ENCODE measurements around the gene COTL1.
A peak's percentile ranks its signal among the peaks of the same experiment; 100 is the strongest.

COTL1 gene

GRCh38 chr16:84654238-84654637, 36.4 kb upstream of the COTL1 start:
- H3K4me1 ChIP-seq (ENCODE audit: control insufficient read depth, insufficient read depth, low read length) = peaks cover 3% of the 10 kb centered on the region
- no peaks in the 10 kb centered on the region for H3K27me3 ChIP-seq (ENCODE audit: control insufficient read depth, insufficient read depth, low read length)
- no peak overlapping the region for H3K9ac ChIP-seq (ENCODE audit: low read length)
- H3K36me3 ChIP-seq (ENCODE audit: control insufficient read depth, insufficient read depth, low read length) = peaks cover 24% of the 10 kb centered on the region
- no peak overlapping the region for H3K4me3 ChIP-seq (ENCODE audit: low read length)
- H3K27ac ChIP-seq (ENCODE audit: low read depth, low read length) = no peak overlapping the region

- no peak overlapping the region for H3K27ac ChIP-seq (ENCODE audit: low read depth, low read length)
- peaks cover 13% of the 10 kb centered on the region for H3K36me3 ChIP-seq (ENCODE audit: control insufficient read depth, insufficient read depth, low read length)
- no peaks in the 10 kb centered on the region for H3K27me3 ChIP-seq (ENCODE audit: control insufficient read depth, insufficient read depth, low read length)
- peaks cover 4% of the 10 kb centered on the region for H3K4me1 ChIP-seq (ENCODE audit: control insufficient read depth, insufficient read depth, low read length)
- H3K9ac ChIP-seq (ENCODE audit: low read length) = no peak overlapping the region
- no peak overlapping the region for H3K4me3 ChIP-seq (ENCODE audit: low read length)
Measured at GRCh38 chr16:84652566-84652965, 34.7 kb upstream of the COTL1 start.

DNA sequence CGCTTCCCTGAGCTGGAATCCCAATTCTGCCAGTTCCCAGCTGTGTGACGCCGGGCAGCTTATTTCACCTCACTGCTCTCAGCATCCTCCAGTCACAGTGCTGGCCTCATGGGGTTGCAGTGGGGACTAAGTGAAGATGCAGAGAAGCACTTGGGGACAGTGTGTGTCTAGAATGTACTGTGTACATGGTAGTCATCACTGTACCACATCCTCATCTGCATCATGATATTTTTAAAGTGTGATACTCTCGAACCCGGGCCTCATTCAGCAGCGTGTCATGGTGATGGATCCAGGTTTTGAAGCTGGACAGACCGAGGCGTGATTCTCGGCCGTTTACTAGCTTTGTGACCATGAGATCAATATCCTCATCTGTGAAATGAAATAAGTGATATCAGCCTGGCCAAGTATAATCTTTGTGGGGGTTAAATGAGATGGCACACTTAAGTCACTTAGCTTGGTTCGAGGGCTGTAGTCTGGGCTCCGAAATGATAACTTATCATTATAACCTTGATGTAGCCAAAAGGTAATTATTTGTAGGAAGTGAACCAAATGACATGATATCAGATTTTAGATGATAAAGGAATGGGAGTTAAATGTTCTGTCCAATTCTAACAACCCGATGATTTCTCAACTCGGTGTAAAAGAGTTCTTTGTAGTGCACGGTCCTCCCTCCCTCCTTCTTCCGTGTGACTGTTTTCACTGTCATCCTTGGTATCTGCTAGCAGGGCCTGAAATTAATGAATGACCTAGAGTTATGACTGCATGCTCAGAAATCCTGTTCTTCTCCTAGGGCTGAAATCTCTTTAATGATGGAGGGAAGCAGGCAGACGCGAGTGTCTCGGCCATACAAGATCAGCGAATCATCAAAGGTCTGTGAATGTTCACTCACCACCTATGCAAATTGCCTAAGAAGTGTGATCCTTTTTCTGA, 32.4 kb upstream of the COTL1 start:
- H3K4me3 ChIP-seq (ENCODE audit: low read length) = no peak overlapping the region
- peaks cover 4% of the 10 kb centered on the region for H3K4me1 ChIP-seq (ENCODE audit: control insufficient read depth, insufficient read depth, low read length)
- no peaks in the 10 kb centered on the region for H3K27me3 ChIP-seq (ENCODE audit: control insufficient read depth, insufficient read depth, low read length)
- H3K9ac ChIP-seq (ENCODE audit: low read length) = no peak overlapping the region
- peaks cover 4% of the 10 kb centered on the region for H3K36me3 ChIP-seq (ENCODE audit: control insufficient read depth, insufficient read depth, low read length)
- H3K27ac ChIP-seq (ENCODE audit: low read depth, low read length) = no peak overlapping the region

GRCh38 chr16:84649511-84649861, 31.6 kb upstream of the COTL1 start:
- H3K36me3 ChIP-seq (ENCODE audit: control insufficient read depth, insufficient read depth, low read length) = peaks cover 2% of the 10 kb centered on the region
- peak overlapping the region; percentile 76 for H3K27ac ChIP-seq (ENCODE audit: low read depth, low read length)
- H3K9ac ChIP-seq (ENCODE audit: low read length) = peak overlapping the region; percentile 74
- H3K27me3 ChIP-seq (ENCODE audit: control insufficient read depth, insufficient read depth, low read length) = no peaks in the 10 kb centered on the region
- peaks cover 4% of the 10 kb centered on the region for H3K4me1 ChIP-seq (ENCODE audit: control insufficient read depth, insufficient read depth, low read length)
- H3K4me3 ChIP-seq (ENCODE audit: low read length) = peak overlapping the region; percentile 86

DNA sequence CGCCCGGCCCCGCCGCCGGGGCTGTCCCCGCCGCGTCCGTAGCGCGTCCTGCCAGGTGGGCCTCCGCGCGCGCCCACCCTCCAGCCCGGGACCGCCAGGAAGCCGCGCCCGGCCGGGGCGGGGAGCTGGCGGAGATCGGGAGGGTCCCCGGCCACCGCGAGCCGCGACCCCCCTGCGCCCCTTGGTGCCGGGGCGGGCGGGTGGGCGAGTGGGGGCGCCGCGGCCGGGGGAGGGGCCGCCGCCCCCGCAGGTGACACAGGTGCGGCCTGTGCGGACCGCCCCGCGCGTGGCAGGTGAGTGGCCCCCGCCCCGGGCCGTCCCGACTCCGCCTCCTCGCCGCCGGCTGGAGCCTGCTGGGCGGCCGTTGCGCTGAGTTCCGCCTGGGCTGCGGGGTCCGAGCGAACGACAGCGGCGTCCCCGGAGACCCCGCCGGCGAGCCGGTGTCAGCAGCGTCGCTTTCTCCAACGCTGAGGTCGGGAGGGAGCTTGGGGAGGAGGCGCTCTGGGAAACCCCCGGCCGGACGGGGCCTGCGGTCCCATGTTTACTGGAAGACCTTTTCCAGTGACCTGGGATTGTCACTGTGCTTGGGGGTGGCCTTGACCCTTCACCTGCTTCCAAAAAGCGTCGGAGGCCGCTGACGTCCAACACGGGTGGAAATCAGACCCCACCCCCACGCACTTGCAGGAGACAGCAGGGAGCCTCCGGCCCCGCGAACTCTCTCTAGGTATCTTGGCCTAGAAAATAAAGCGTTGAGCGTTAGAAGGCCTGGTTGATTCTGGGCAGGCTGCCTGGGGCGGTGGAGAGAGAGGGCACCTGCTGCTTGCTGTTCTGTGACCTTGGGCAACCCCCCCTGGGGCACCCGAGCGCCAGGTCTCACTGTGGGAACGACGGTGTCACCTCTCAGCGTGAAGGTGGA, 31.0 kb upstream of the COTL1 start:
- H3K36me3 ChIP-seq (ENCODE audit: control insufficient read depth, insufficient read depth, low read length) = no peaks in the 10 kb centered on the region
- peaks cover 4% of the 10 kb centered on the region for H3K4me1 ChIP-seq (ENCODE audit: control insufficient read depth, insufficient read depth, low read length)
- peak overlapping the region; percentile 74 for H3K9ac ChIP-seq (ENCODE audit: low read length)
- H3K27me3 ChIP-seq (ENCODE audit: control insufficient read depth, insufficient read depth, low read length) = no peaks in the 10 kb centered on the region
- H3K27ac ChIP-seq (ENCODE audit: low read depth, low read length) = peak overlapping the region; percentile 76
- peak overlapping the region; percentile 86 for H3K4me3 ChIP-seq (ENCODE audit: low read length)

GRCh38 chr16:84647828-84648594, 30.1 kb upstream of the COTL1 start, which contains the start of gene KLHL36:
KLHL36 (plus strand) TSS chr16:84648511; CDS start chr16:84650868, 2,357 bp downstream.
- H3K36me3 ChIP-seq (ENCODE audit: control insufficient read depth, insufficient read depth, low read length) = no peaks in the 10 kb centered on the region
- H3K4me3 ChIP-seq (ENCODE audit: low read length) = peak within 1 kb of the TSS; percentile 86
- no peaks in the 10 kb centered on the region for H3K27me3 ChIP-seq (ENCODE audit: control insufficient read depth, insufficient read depth, low read length)
- peak within 1 kb of the TSS; percentile 74 for H3K9ac ChIP-seq (ENCODE audit: low read length)
- H3K27ac ChIP-seq (ENCODE audit: low read depth, low read length) = peak within 1 kb of the TSS; percentile 76
- peaks cover 11% of the 10 kb centered on the region for H3K4me1 ChIP-seq (ENCODE audit: control insufficient read depth, insufficient read depth, low read length)

DNA sequence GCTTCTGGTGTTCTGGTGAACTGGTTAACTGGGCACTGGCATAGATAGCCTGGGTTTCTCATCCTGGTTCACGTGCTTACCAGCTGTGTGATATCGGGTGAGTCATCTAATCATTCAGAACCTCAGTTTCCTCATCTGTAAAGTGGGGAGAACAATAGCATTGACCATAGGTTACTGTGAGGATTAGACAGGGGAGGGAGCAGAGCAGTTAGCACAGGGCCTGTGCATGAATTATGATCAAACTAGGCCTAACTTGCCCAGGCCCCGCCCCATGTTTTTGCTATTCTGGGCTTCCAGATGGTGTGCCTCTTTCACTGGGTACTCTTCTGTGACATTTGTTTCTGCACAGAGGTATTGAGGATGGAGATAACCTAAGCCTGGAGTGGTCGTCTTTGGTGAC, 25.8 kb upstream of the COTL1 start:
- H3K27ac ChIP-seq (ENCODE audit: low read depth, low read length) = peak overlapping the region; percentile 34
- H3K4me1 ChIP-seq (ENCODE audit: control insufficient read depth, insufficient read depth, low read length) = peaks cover 14% of the 10 kb centered on the region
- H3K36me3 ChIP-seq (ENCODE audit: control insufficient read depth, insufficient read depth, low read length) = no peaks in the 10 kb centered on the region
- H3K4me3 ChIP-seq (ENCODE audit: low read length) = no peak overlapping the region
- H3K9ac ChIP-seq (ENCODE audit: low read length) = no peak overlapping the region
- H3K27me3 ChIP-seq (ENCODE audit: control insufficient read depth, insufficient read depth, low read length) = no peaks in the 10 kb centered on the region

GRCh38 chr16:84643180-84643583, 25.3 kb upstream of the COTL1 start:
- peak overlapping the region; percentile 34 for H3K27ac ChIP-seq (ENCODE audit: low read depth, low read length)
- no peaks in the 10 kb centered on the region for H3K36me3 ChIP-seq (ENCODE audit: control insufficient read depth, insufficient read depth, low read length)
- H3K4me3 ChIP-seq (ENCODE audit: low read length) = no peak overlapping the region
- H3K9ac ChIP-seq (ENCODE audit: low read length) = no peak overlapping the region
- no peaks in the 10 kb centered on the region for H3K27me3 ChIP-seq (ENCODE audit: control insufficient read depth, insufficient read depth, low read length)
- H3K4me1 ChIP-seq (ENCODE audit: control insufficient read depth, insufficient read depth, low read length) = peaks cover 14% of the 10 kb centered on the region

GRCh38 chr16:84641643-84642358, 23.9 kb upstream of the COTL1 start:
- peaks cover 14% of the 10 kb centered on the region for H3K4me1 ChIP-seq (ENCODE audit: control insufficient read depth, insufficient read depth, low read length)

GRCh38 chr16:84640145-84640544, 22.3 kb upstream of the COTL1 start:
- H3K36me3 ChIP-seq (ENCODE audit: control insufficient read depth, insufficient read depth, low read length) = no peaks in the 10 kb centered on the region
- H3K27ac ChIP-seq (ENCODE audit: low read depth, low read length) = no peak overlapping the region
- H3K4me1 ChIP-seq (ENCODE audit: control insufficient read depth, insufficient read depth, low read length) = peaks cover 14% of the 10 kb centered on the region
- no peak overlapping the region for H3K9ac ChIP-seq (ENCODE audit: low read length)
- no peaks in the 10 kb centered on the region for H3K27me3 ChIP-seq (ENCODE audit: control insufficient read depth, insufficient read depth, low read length)
- H3K4me3 ChIP-seq (ENCODE audit: low read length) = no peak overlapping the region

More at GRCh38 chr16:84641643-84642358, 23.9 kb upstream of the COTL1 start:
- Histone ChIP-seq H3K9ac (ENCODE audit: low read length) (no peak overlapping the region), H3K27ac (ENCODE audit: low read depth, low read length) (no peak overlapping the region), H3K36me3 (ENCODE audit: control insufficient read depth, insufficient read depth, low read length) (no peaks in the 10 kb centered on the region), H3K27me3 (ENCODE audit: control insufficient read depth, insufficient read depth, low read length) (no peaks in the 10 kb centered on the region), H3K4me3 (ENCODE audit: low read length) (no peak overlapping the region)

DNA sequence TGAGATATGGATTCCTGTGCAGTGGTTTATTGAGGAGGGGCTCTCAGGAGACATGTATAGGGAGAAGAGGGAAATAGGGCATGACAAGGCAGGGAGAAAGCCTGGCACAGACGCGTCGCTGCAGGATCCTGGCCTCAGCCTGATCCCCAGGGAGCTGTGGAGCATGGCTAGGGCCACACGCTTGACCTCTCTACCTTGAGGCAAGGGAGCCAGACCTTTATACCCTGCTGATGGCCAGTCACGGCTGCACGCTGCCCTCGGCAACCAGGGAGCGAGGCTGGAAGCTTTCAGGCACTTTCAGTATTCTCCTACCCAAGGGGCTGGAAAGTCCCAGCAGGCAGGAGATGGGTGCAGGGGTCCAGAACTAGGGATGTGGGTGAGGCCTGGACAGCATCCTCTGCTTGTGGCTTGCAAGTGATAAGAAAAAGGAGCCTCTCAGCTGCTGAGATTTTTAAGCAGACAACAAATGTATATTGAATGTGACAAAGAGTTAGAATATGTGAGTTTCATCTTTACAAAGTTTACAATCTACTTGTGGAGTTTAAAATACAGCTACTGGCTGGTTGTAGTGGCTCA, 20.4 kb upstream of the COTL1 start:
- peaks cover 10% of the 10 kb centered on the region for H3K4me1 ChIP-seq (ENCODE audit: control insufficient read depth, insufficient read depth, low read length)
- H3K4me3 ChIP-seq (ENCODE audit: low read length) = no peak overlapping the region
- H3K9ac ChIP-seq (ENCODE audit: low read length) = no peak overlapping the region
- H3K27me3 ChIP-seq (ENCODE audit: control insufficient read depth, insufficient read depth, low read length) = no peaks in the 10 kb centered on the region
- H3K36me3 ChIP-seq (ENCODE audit: control insufficient read depth, insufficient read depth, low read length) = no peaks in the 10 kb centered on the region
- no peak overlapping the region for H3K27ac ChIP-seq (ENCODE audit: low read depth, low read length)

All from rectal smooth muscle tissue (tissue), 1 donor.